Measurements from ENCODE around the gene KIRREL1. TPM values are rescaled to one million over a fixed set of nuclear protein-coding genes. Genes with fewer than 3 reads are reported as not detected.

The KIRREL1 gene
- total RNA-seq, 1 experiment from 2014 or later: 101 TPM

GRCh38 chr1:158068918-158069317 lies 75.5 kb downstream of the KIRREL1 start:
- H3K27ac Mint-ChIP-seq (ENCODE audit: low read depth, unreplicated experiment): no peak overlapping the region
- no peaks in the 10 kb centered on the region for H3K9me3 Mint-ChIP-seq (ENCODE audit: unreplicated experiment)
- peaks cover 27% of the 10 kb centered on the region for H3K4me1 Mint-ChIP-seq (ENCODE audit: insufficient read depth, unreplicated experiment)
- H3K4me3 Mint-ChIP-seq (ENCODE audit: unreplicated experiment): no peak overlapping the region
- ChIA-PET CTCF (interaction anchor here (1.0 to 3.7 kb wide), 6 partner anchors 9 to 105 kb away, joined by 3 to 29 read pairs (median 6); no protein-coding TSS in a partner anchor), POLR2A (no interaction called here)
- intact Hi-C loops (cut with micrococcal nuclease): no loop called here
- TF ChIP-seq, protein P1, sequence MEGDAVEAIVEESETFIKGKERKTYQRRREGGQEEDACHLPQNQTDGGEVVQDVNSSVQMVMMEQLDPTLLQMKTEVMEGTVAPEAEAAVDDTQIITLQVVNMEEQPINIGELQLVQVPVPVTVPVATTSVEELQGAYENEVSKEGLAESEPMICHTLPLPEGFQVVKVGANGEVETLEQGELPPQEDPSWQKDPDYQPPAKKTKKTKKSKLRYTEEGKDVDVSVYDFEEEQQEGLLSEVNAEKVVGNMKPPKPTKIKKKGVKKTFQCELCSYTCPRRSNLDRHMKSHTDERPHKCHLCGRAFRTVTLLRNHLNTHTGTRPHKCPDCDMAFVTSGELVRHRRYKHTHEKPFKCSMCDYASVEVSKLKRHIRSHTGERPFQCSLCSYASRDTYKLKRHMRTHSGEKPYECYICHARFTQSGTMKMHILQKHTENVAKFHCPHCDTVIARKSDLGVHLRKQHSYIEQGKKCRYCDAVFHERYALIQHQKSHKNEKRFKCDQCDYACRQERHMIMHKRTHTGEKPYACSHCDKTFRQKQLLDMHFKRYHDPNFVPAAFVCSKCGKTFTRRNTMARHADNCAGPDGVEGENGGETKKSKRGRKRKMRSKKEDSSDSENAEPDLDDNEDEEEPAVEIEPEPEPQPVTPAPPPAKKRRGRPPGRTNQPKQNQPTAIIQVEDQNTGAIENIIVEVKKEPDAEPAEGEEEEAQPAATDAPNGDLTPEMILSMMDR (IDR thresholded peaks at IDR 0.05; ENCODE audit: unreplicated experiment): no peak
- no peak for DNase-seq (ENCODE audit: unreplicated experiment)
- BruUV-seq (replicated peaks): no TSS peak
- no peaks in the 10 kb centered on the region for H3K27me3 Mint-ChIP-seq (ENCODE audit: insufficient read depth, unreplicated experiment)
- H3K36me3 Mint-ChIP-seq (ENCODE audit: insufficient read depth, unreplicated experiment): peaks cover 13% of the 10 kb centered on the region

DNA sequence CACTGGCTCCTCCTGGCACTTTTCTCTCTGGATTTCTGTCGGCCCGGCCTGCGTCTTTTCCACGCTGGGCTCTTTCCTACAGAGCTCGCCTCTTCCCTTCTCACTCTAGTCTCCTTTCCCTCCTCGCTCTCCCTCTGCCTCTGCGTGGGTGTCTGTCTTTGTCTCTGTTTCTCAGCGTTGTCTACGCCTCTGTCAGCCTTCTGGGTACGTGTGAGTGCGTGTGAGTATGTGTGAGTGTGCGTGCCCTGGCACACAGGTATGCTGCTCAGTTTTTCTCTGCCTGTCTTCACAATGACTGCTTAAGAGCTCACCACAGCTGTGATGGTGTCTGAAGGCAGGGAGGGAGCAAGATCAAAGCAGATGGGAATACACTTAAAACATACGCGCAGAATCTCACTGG lies 77.7 kb downstream of the KIRREL1 start:
- H3K36me3 Mint-ChIP-seq (ENCODE audit: insufficient read depth, unreplicated experiment): peaks cover 14% of the 10 kb centered on the region
- H3K27ac Mint-ChIP-seq (ENCODE audit: low read depth, unreplicated experiment): no peak overlapping the region
- POLR2A ChIA-PET: no interaction called here
- CTCF ChIA-PET: interaction anchor here (0.5 to 3.7 kb wide), 5 partner anchors 14 to 101 kb away, joined by 4 to 29 read pairs (median 4); no protein-coding TSS in a partner anchor
- H3K9me3 Mint-ChIP-seq (ENCODE audit: unreplicated experiment): no peaks in the 10 kb centered on the region
- intact Hi-C loops (cut with micrococcal nuclease): no loop called here
- no peak overlapping the region for H3K4me3 Mint-ChIP-seq (ENCODE audit: unreplicated experiment)
- H3K4me1 Mint-ChIP-seq (ENCODE audit: insufficient read depth, unreplicated experiment): peaks cover 24% of the 10 kb centered on the region
- H3K27me3 Mint-ChIP-seq (ENCODE audit: insufficient read depth, unreplicated experiment): no peaks in the 10 kb centered on the region
- TF ChIP-seq, protein P1 (IDR thresholded peaks at IDR 0.05; ENCODE audit: unreplicated experiment): no peak
- no peak for DNase-seq (ENCODE audit: unreplicated experiment)
- BruUV-seq (replicated peaks): no TSS peak

GRCh38 chr1:158075078-158075477 lies 81.6 kb downstream of the KIRREL1 start:
- no peak overlapping the region for H3K4me3 Mint-ChIP-seq (ENCODE audit: unreplicated experiment)
- intact Hi-C loops (cut with micrococcal nuclease): no loop called here
- peaks cover 35% of the 10 kb centered on the region for H3K36me3 Mint-ChIP-seq (ENCODE audit: insufficient read depth, unreplicated experiment)
- TF ChIP-seq, protein P1 (IDR thresholded peaks at IDR 0.05; ENCODE audit: unreplicated experiment): no peak
- BruUV-seq (replicated peaks): no TSS peak
- POLR2A ChIA-PET: interaction anchor here (1.0 to 1.1 kb wide), 2 partner anchors 11 to 65 kb away, joined by 3 to 5 read pairs; no protein-coding TSS in a partner anchor
- peak overlapping the region; percentile 1 for H3K27ac Mint-ChIP-seq (ENCODE audit: low read depth, unreplicated experiment)
- H3K27me3 Mint-ChIP-seq (ENCODE audit: insufficient read depth, unreplicated experiment): no peaks in the 10 kb centered on the region
- H3K9me3 Mint-ChIP-seq (ENCODE audit: unreplicated experiment): no peaks in the 10 kb centered on the region
- CTCF ChIA-PET: interaction anchor here (0.6 to 6.8 kb wide), 16 partner anchors 9 to 112 kb away, joined by 3 to 87 read pairs (median 4); partner anchors contain the start of gene KIRREL1
- H3K4me1 Mint-ChIP-seq (ENCODE audit: insufficient read depth, unreplicated experiment): peaks cover 16% of the 10 kb centered on the region
- DNase-seq (ENCODE audit: unreplicated experiment): no peak

- POLR2A ChIA-PET: no interaction called here
- no TSS peak for BruUV-seq (replicated peaks)
- no peak overlapping the region for H3K27ac Mint-ChIP-seq (ENCODE audit: low read depth, unreplicated experiment)
- CTCF ChIA-PET: interaction anchor here (0.5 to 6.8 kb wide), 11 partner anchors 9 to 1218 kb away, joined by 3 to 87 read pairs (median 4); partner anchors contain the start of gene KIRREL1
- no peaks in the 10 kb centered on the region for H3K9me3 Mint-ChIP-seq (ENCODE audit: unreplicated experiment)
- peaks cover 10% of the 10 kb centered on the region for H3K4me1 Mint-ChIP-seq (ENCODE audit: insufficient read depth, unreplicated experiment)
- intact Hi-C loops (cut with micrococcal nuclease): no loop called here
- H3K36me3 Mint-ChIP-seq (ENCODE audit: insufficient read depth, unreplicated experiment): peaks cover 44% of the 10 kb centered on the region
- H3K4me3 Mint-ChIP-seq (ENCODE audit: unreplicated experiment): no peak overlapping the region
- DNase-seq (ENCODE audit: unreplicated experiment): no peak
- H3K27me3 Mint-ChIP-seq (ENCODE audit: insufficient read depth, unreplicated experiment): no peaks in the 10 kb centered on the region
- TF ChIP-seq, protein P1 (IDR thresholded peaks at IDR 0.05; ENCODE audit: unreplicated experiment): no peak
Observed at GRCh38 chr1:158076441-158076840, 83.0 kb downstream of the KIRREL1 start.
